ENCODE results near the gene CFAP54. TPM values are rescaled to one million over a fixed set of nuclear protein-coding genes. Genes with fewer than 3 reads are reported as not detected.

CFAP54 gene
- total RNA-seq, 3 donors from 2014 or later, result 0.43 to 1.9 (median 0.82) TPM

DNA sequence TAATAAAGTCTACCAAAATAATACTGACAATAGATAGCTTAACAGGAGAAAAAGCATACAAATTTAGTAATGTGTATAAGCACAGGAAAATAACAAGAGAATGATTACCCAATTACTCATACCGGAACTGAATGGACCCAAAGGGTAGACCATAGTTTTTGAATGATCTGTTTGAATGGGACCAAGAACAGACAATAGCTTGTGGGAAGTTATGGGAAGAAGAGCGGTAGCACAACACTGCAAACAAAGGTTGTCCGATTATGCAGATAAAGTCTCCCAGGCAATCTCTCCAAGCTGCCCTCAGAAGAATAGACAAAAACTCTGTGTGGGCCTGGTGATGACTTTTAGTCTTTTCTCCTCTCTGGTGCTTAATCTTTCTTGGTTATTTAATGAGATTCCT, 321.1 kb downstream of the CFAP54 start:
- ATAC-seq (no peak), DNase-seq (no peak)
- intact Hi-C loops (cut with DNase I, micrococcal nuclease), result no loop called here
- TF ChIP-seq, protein P1, sequence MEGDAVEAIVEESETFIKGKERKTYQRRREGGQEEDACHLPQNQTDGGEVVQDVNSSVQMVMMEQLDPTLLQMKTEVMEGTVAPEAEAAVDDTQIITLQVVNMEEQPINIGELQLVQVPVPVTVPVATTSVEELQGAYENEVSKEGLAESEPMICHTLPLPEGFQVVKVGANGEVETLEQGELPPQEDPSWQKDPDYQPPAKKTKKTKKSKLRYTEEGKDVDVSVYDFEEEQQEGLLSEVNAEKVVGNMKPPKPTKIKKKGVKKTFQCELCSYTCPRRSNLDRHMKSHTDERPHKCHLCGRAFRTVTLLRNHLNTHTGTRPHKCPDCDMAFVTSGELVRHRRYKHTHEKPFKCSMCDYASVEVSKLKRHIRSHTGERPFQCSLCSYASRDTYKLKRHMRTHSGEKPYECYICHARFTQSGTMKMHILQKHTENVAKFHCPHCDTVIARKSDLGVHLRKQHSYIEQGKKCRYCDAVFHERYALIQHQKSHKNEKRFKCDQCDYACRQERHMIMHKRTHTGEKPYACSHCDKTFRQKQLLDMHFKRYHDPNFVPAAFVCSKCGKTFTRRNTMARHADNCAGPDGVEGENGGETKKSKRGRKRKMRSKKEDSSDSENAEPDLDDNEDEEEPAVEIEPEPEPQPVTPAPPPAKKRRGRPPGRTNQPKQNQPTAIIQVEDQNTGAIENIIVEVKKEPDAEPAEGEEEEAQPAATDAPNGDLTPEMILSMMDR (IDR thresholded peaks at IDR 0.05), result no peak
- no peaks in the 10 kb centered on the region for H3K4me1 ChIP-seq (ENCODE audit: low read depth)
- H3K9me3 ChIP-seq, result no peaks in the 10 kb centered on the region
- H3K36me3 ChIP-seq (ENCODE audit: low read depth), result no peaks in the 10 kb centered on the region
- H3K4me3 ChIP-seq, result no peak overlapping the region

DNA sequence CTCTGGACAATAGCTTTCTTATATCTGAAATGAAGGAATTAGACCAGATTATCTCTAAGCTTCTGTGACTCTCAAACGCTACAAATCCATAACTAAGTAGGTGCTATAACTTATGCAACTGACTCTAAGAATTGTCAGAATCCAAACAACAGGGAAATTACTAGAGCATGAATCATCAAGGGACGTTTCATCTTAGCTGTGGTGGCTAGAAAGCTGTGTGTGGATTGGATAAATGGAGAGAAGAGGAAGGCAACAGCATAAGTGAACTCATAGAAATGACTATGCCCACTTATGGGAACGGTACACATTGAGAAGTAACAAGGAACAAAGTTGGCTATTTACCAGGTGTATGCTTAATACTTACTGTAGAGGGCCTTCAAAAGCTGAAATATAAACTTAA, 321.7 kb downstream of the CFAP54 start:
- intact Hi-C loops (cut with DNase I, micrococcal nuclease), result no loop called here
- ATAC-seq, result no peak
- TF ChIP-seq, protein P1 (IDR thresholded peaks at IDR 0.05), result no peak
- H3K4me3 ChIP-seq, result no peak overlapping the region
- H3K9me3 ChIP-seq, result no peaks in the 10 kb centered on the region
- no peaks in the 10 kb centered on the region for H3K36me3 ChIP-seq (ENCODE audit: low read depth)
- no peak for DNase-seq
- H3K4me1 ChIP-seq (ENCODE audit: low read depth), result no peaks in the 10 kb centered on the region

DNA sequence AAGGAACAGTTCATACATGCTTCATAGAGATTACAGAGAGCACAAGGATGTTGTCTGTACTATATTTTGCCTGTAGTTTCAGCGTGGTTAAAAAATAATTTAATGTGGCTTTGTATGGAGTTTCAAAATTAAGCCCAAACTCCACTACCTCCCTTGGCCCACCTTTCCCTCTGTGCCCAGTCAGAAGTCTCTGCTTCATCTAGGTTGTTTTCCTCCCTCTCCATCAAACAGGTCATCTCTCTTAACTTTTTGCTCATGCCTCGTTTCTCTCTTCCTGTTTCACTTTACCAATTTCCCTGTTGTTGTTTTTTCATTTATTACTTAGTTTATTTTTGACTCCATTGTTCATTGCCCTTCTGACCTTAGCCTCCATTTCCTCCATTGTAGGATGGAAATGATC, 322.8 kb downstream of the CFAP54 start:
- Histone ChIP-seq H3K9me3 (no peaks in the 10 kb centered on the region), H3K4me3 (no peak overlapping the region), H3K4me1 (ENCODE audit: low read depth) (no peaks in the 10 kb centered on the region), H3K36me3 (ENCODE audit: low read depth) (no peaks in the 10 kb centered on the region)
- no peak for ATAC-seq
- no peak for DNase-seq
- TF ChIP-seq, protein P1 (IDR thresholded peaks at IDR 0.05), result no peak
- intact Hi-C loops (cut with DNase I, micrococcal nuclease), result no loop called here

DNA sequence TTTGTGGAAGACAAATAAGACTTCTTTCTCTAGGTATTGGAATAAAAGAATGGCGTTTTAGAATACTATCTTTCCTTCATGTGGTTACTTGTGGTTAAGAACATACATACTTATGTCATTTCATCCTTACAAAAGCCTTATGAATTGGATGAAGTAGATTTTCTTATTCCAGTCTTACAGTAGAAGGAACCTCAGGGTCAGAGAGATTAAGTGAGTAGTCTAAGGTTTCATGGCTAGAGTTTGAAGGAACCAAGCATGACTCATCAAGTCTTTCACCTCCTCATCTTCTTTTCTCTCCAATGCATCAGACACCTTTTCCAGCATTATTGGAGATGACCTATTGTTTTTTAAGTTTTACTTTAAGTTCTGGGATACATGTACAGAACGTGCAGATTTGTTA, 324.8 kb downstream of the CFAP54 start:
- no peak for ATAC-seq
- Histone ChIP-seq H3K4me1 (ENCODE audit: low read depth) (no peaks in the 10 kb centered on the region), H3K36me3 (ENCODE audit: low read depth) (no peaks in the 10 kb centered on the region), H3K4me3 (no peak overlapping the region), H3K9me3 (no peaks in the 10 kb centered on the region)
- TF ChIP-seq, protein P1 (IDR thresholded peaks at IDR 0.05), result no peak
- no peak for DNase-seq
- intact Hi-C loops (cut with DNase I, micrococcal nuclease), result no loop called here

DNA sequence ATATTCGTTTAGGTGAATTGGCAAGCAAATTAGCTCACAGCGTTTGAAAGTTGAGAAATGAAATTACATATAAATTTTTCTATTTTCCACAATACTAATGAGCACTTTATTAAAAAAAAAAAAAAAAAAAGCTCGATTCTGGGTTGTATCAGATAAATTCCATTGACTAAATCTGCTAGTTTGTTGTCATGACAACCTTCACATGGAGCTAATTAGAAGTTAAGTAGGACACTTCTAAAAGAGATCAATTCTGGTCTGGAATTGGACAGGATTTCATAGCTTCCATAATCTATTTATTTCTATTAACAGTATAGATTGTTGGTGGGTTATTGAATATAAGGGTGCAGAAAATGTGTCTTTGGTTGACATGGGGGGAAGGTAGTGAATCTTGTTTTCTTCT, 332.2 kb downstream of the CFAP54 start:
- TF ChIP-seq, protein P1 (IDR thresholded peaks at IDR 0.05), result no peak
- ATAC-seq, result no peak

DNA sequence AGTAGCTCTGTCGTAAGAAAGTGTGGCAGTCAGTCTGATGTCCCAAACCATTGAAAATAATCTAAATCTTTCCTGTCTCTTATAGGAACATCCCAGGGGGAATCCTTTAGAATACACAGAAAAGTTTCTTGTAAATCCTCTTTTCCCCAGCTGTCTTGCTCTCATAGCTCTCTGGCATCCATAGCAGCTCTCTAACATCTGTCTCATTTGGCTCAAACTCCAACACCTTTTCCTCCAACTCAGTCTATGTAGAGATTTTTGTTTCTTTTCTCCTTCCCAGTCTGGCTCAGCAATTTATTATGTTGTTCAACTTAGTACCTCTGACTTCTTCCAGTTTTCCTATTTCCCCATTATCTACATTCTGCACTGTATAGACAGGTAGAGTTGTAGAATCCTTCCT, 333.3 kb downstream of the CFAP54 start:
- DNase-seq (no peak), ATAC-seq (no peak)
- H3K4me1 ChIP-seq (ENCODE audit: low read depth), result no peaks in the 10 kb centered on the region
- TF ChIP-seq, protein P1 (IDR thresholded peaks at IDR 0.05), result no peak
- no peak overlapping the region for H3K4me3 ChIP-seq
- H3K9me3 ChIP-seq, result no peaks in the 10 kb centered on the region
- intact Hi-C loops (cut with DNase I, micrococcal nuclease), result no loop called here
- H3K36me3 ChIP-seq (ENCODE audit: low read depth), result no peaks in the 10 kb centered on the region

More for the DNA sequence above, 332.2 kb downstream of the CFAP54 start:
- DNase-seq, result no peak
- no peak overlapping the region for H3K4me3 ChIP-seq
- intact Hi-C loops (cut with DNase I, micrococcal nuclease), result no loop called here
- H3K4me1 ChIP-seq (ENCODE audit: low read depth), result no peaks in the 10 kb centered on the region
- no peaks in the 10 kb centered on the region for H3K36me3 ChIP-seq (ENCODE audit: low read depth)
- H3K9me3 ChIP-seq, result no peaks in the 10 kb centered on the region

Data from mucosa of descending colon (tissue), 3 donors.